GM23338 (cell line): ENCODE results near the gene CHST11. TPM values are rescaled to one million over a fixed set of nuclear protein-coding genes. Genes with fewer than 3 reads are reported as not detected.

ENCODE experiments used
- ATAC-seq: fragments of 200-7000 bp; cut with Tn5 transposase; 3 replicates; pipeline ENCODE4 v1.9.1; 2020
- DNase-seq: peaks from one replicate; pipeline ENCODE4 v3.0.0-alpha.2; 2015; ENCODE audit warnings: low spot score
- H2AFZ ChIP-seq: fragments of 200-600 bp; sonication (generic); 2 replicates; pipeline ENCODE4 v1.8.0; 2016; ENCODE audit warnings: antibody characterized with exemption, mild to moderate bottlenecking, moderate library complexity
- H3F3A ChIP-seq: fragments of 200-600 bp; sonication (generic); replicated peaks from 2 replicates; pipeline ENCODE4 v1.8.0; 2017; ENCODE audit warnings: antibody characterized with exemption, mixed run types, low read depth
- H3K27ac ChIP-seq: fragments of 200-600 bp; sonication (generic); 2 replicates; pipeline ENCODE4 v1.6.1; 2016; ENCODE audit warnings: low read depth
- H3K27me3 ChIP-seq: fragments of 200-600 bp; sonication (generic); 2 replicates; pipeline ENCODE4 v1.8.0; 2016; ENCODE audit warnings: mild to moderate bottlenecking, mixed run types, moderate library complexity; ENCODE audit not compliant: insufficient read depth
- H3K36me3 ChIP-seq: fragments of 200-600 bp; sonication (generic); 2 replicates; pipeline ENCODE4 v1.8.0; 2016; ENCODE audit warnings: mild to moderate bottlenecking; ENCODE audit not compliant: insufficient read depth
- H3K4me1 ChIP-seq: fragments of 200-600 bp; sonication (generic); 2 replicates; pipeline ENCODE4 v1.8.0; 2016; ENCODE audit warnings: mild to moderate bottlenecking, moderate library complexity; ENCODE audit not compliant: insufficient read depth
- H3K4me2 ChIP-seq: fragments of 200-600 bp; sonication (generic); 2 replicates; pipeline ENCODE4 v1.7.1; 2017; ENCODE audit warnings: mixed run types
- H3K4me3 ChIP-seq: fragments of 200-600 bp; sonication (generic); 2 replicates; pipeline ENCODE4 v1.6.1; 2016; ENCODE audit warnings: mixed run types
- H3K79me2 ChIP-seq: fragments of 200-600 bp; sonication (generic); replicated peaks from 2 replicates; pipeline ENCODE4 v1.8.0; 2017; ENCODE audit warnings: mild to moderate bottlenecking; ENCODE audit not compliant: insufficient read depth
- H3K9me2 ChIP-seq: fragments of 200-600 bp; sonication (generic); 2 replicates; pipeline ENCODE4 v1.8.0; 2017; ENCODE audit not compliant: insufficient read depth
- H4K20me1 ChIP-seq: fragments of 200-600 bp; sonication (generic); replicated peaks from 2 replicates; pipeline ENCODE4 v1.8.0; 2017; ENCODE audit warnings: mild to moderate bottlenecking; ENCODE audit not compliant: insufficient read depth
- H3K27ac Mint-ChIP-seq: 2 replicates; pipeline ENCODE4 v1.8.0; 2020; ENCODE audit warnings: inconsistent platforms, mild to moderate bottlenecking, moderate library complexity, mixed read lengths
- H3K27me3 Mint-ChIP-seq: 3 replicates; pipeline ENCODE4 v1.8.0; 2022; ENCODE audit warnings: low read depth, mild to moderate bottlenecking, moderate library complexity, mixed read lengths, inconsistent platforms; ENCODE audit not compliant: insufficient read depth, poor library complexity
- H3K36me3 Mint-ChIP-seq: 3 replicates; pipeline ENCODE4 v1.8.0; 2021; ENCODE audit warnings: low read depth, mild to moderate bottlenecking, inconsistent platforms, moderate library complexity, mixed read lengths
- H3K4me1 Mint-ChIP-seq: 3 replicates; pipeline ENCODE4 v1.8.0; 2020; ENCODE audit warnings: mild to moderate bottlenecking, inconsistent platforms, mixed read lengths
- H3K4me3 Mint-ChIP-seq: 3 replicates; pipeline ENCODE4 v1.8.0; 2021; ENCODE audit warnings: moderate library complexity, mild to moderate bottlenecking, inconsistent platforms, mixed read lengths
- H3K9me3 Mint-ChIP-seq: 3 replicates; pipeline ENCODE4 v1.8.0; 2020; ENCODE audit warnings: moderate library complexity, mild to moderate bottlenecking, inconsistent platforms, mixed read lengths
- CREB1 ChIP-seq: fragments of 250-450 bp; sonication (Bioruptor Pico); IDR thresholded peaks from 2 replicates; pipeline ENCODE4 v1.5.0; 2020; ENCODE audit warnings: low read depth, mild to moderate bottlenecking, moderate library complexity
- CTCF ChIP-seq, 2 experiments: fragments of 200-600 bp in 1 of 2; sonication (generic) in 1 of 2; conservative IDR thresholded peaks; 2 replicates each; pipeline versions ENCODE4 v1.5.1 to v1.6.1; 2016 to 2017; ENCODE audit warnings: antibody characterized with exemption in 2 of 2, low read depth in 2 of 2, mild to moderate bottlenecking in 2 of 2, moderate library complexity in 1 of 2
- ETS1 ChIP-seq: IDR thresholded peaks from 2 replicates; pipeline ENCODE4 v1.6.1; 2016; ENCODE audit warnings: antibody characterized with exemption
- EZH2 ChIP-seq: fragments of 200-600 bp; sonication (generic); IDR thresholded peaks from one replicate; pipeline ENCODE4 v1.8.0; 2017; ENCODE audit warnings: antibody characterized with exemption, mild to moderate bottlenecking, low read depth; ENCODE audit not compliant: unreplicated experiment
- EZH2phosphoT487 ChIP-seq: fragments of 200-600 bp; sonication (generic); IDR thresholded peaks from one replicate; pipeline ENCODE4 v1.8.1; 2018; ENCODE audit warnings: antibody characterized with exemption; ENCODE audit not compliant: unreplicated experiment
- NANOG ChIP-seq: IDR thresholded peaks from 2 replicates; pipeline ENCODE4 v1.6.1; 2016; ENCODE audit warnings: antibody characterized with exemption, borderline replicate concordance
- REST ChIP-seq: IDR thresholded peaks from one replicate; pipeline ENCODE4 v1.6.1; 2018; ENCODE audit warnings: antibody characterized with exemption; ENCODE audit not compliant: unreplicated experiment
- ZNF114 ChIP-seq: fragments of 250-450 bp; sonication (Bioruptor Pico); IDR thresholded peaks from 2 replicates; pipeline ENCODE4 v1.5.0; 2020; ENCODE audit warnings: mild to moderate bottlenecking, moderate library complexity
- ZNF331 ChIP-seq: fragments of 250-450 bp; sonication (Bioruptor Pico); IDR thresholded peaks from 2 replicates; pipeline ENCODE4 v1.5.0; 2020; ENCODE audit warnings: low read depth, mild to moderate bottlenecking, moderate library complexity
- polyA plus RNA-seq: library from polyadenylated mRNA; unstranded; fragments of >200 nt; fragmentation: Nextera tagmentation; extraction: Ambion mirVana; gene quantifications from 2 replicates; pipeline ENCODE4 v1.2.1, GENCODE V29; 2016
- total RNA-seq: library from RNA; depleted of rRNA; stranded (reverse); fragments of >200 nt; shearing (Covaris generic); gene quantifications from 2 replicates; pipeline ENCODE4 v1.2.3, GENCODE V29; 2014

The CHST11 gene
- total and polyA plus RNA-seq, 2 experiments from 2014 or later, result 7.7 to 25.7 TPM

- no peak for TF ChIP-seq ETS1
- no peak for TF ChIP-seq ZNF331 (CRISPR knock-in tag)
- no peak for TF ChIP-seq CTCF (conservative IDR thresholded peaks at IDR 0.05; ENCODE audit: low read depth in 2 of 2)
These were observed 148.9 kb downstream of the CHST11 start (continued) for GRCh38 chr12:104605685-104606084.

- no peak overlapping the region for H3K27ac Mint-ChIP-seq
- H3K27ac ChIP-seq, result no peak overlapping the region
- peaks cover 10% of the 10 kb centered on the region; the same call in 1 of the 2 replicates for H3K4me1 ChIP-seq
- H3K9me3 Mint-ChIP-seq, result no peaks in the 10 kb centered on the region
- ATAC-seq, result no peak
- no peaks in the 10 kb centered on the region for H3K79me2 ChIP-seq
- DNase-seq, result no peak
- no peaks in the 10 kb centered on the region for H3K27me3 ChIP-seq
- H3K4me3 ChIP-seq, result no peak overlapping the region
- H3K4me3 Mint-ChIP-seq, result no peak overlapping the region
- no peak overlapping the region for H2AFZ ChIP-seq
- no peaks in the 10 kb centered on the region for H3F3A ChIP-seq
- no peaks in the 10 kb centered on the region for H3K9me2 ChIP-seq
- H3K27me3 Mint-ChIP-seq, result no peaks in the 10 kb centered on the region
- no peaks in the 10 kb centered on the region; the same call in 2 of the 3 replicates for H3K36me3 Mint-ChIP-seq
- no peaks in the 10 kb centered on the region; the same call in 1 of the 2 replicates for H4K20me1 ChIP-seq
- peaks cover 11% of the 10 kb centered on the region for H3K4me1 Mint-ChIP-seq
- no peak overlapping the region for H3K4me2 ChIP-seq
- H3K36me3 ChIP-seq, result no peaks in the 10 kb centered on the region
- TF ChIP-seq NANOG, result no peak
- TF ChIP-seq CREB1 (CRISPR knock-in tag), result no peak
- no peak for TF ChIP-seq EZH2phosphoT487
- TF ChIP-seq ETS1, result no peak
- no peak for TF ChIP-seq REST
- TF ChIP-seq ZNF114 (CRISPR knock-in tag), result no peak
- no peak for TF ChIP-seq CTCF (conservative IDR thresholded peaks at IDR 0.05; ENCODE audit: low read depth in 2 of 2)
- TF ChIP-seq EZH2, result no peak
These were observed 152.2 kb downstream of the CHST11 start for GRCh38 chr12:104608998-104609397.
